Panc1 (cell line): ENCODE data around the gene EDN3. TPM values are rescaled to one million over a fixed set of nuclear protein-coding genes. Genes with fewer than 3 reads are reported as not detected.

ENCODE experiments used
- ATAC-seq: fragments of 200-7000 bp; cut with Tn5 transposase; 2 replicates; pipeline ENCODE4 v1.9.1; 2020; ENCODE audit warnings: mild to moderate bottlenecking, moderate library complexity
- BruUV-seq: library from RNA; stranded (reverse); fragments of 400-500 nt; replicated peaks from 2 replicates; lab custom pipeline; 2021; lab: Mats Ljungman, UMichigan
- CTCF ChIA-PET: fragments of 300-600 bp; sonication (Branson Sonifier 250); formaldehyde crosslinking; loops from one replicate; lab custom pipeline; 2022; ENCODE audit warnings: antibody characterized with exemption; lab: Charles Lee
- POLR2A ChIA-PET: fragments of 300-600 bp; sonication (Branson Sonifier 250); formaldehyde crosslinking; loops from one replicate; lab custom pipeline; 2022; ENCODE audit warnings: antibody characterized with exemption; lab: Charles Lee
- DNase-seq: peaks from one replicate; pipeline ENCODE4 v3.0.0-alpha.2; 2010; ENCODE audit warnings: low read depth, low spot score
- H3K27ac ChIP-seq: 2 replicates; pipeline ENCODE4 v1.5.1; 2011; ENCODE audit warnings: mild to moderate bottlenecking, low read length, inconsistent platforms
- H3K27me3 ChIP-seq: fragments of 200-500 bp; sonication (Bioruptor generic); 2 replicates; pipeline ENCODE4 v1.6.0; 2014; ENCODE audit warnings: low read length, inconsistent platforms; ENCODE audit not compliant: control insufficient read depth, insufficient read depth
- H3K36me3 ChIP-seq: fragments of 200-500 bp; sonication (Bioruptor generic); 2 replicates; pipeline ENCODE4 v1.5.1; 2014; ENCODE audit warnings: inconsistent platforms, mild to moderate bottlenecking, low read length, moderate library complexity; ENCODE audit not compliant: control insufficient read depth, insufficient read depth
- H3K4me1 ChIP-seq: 2 replicates; pipeline ENCODE4 v1.5.1; 2011; ENCODE audit warnings: inconsistent platforms, mild to moderate bottlenecking, low read length, moderate library complexity; ENCODE audit not compliant: control insufficient read depth, insufficient read depth
- H3K4me3 ChIP-seq, 2 experiments: 2 replicates each; pipeline ENCODE4 v1.5.1; 2011 to 2012; ENCODE audit warnings: low read depth in 2 of 2, low read length in 2 of 2, mild to moderate bottlenecking in 2 of 2, inconsistent platforms in 1 of 2, moderate library complexity in 1 of 2
- H3K9me3 ChIP-seq: fragments of 200-500 bp; sonication (Bioruptor generic); 2 replicates; pipeline ENCODE4 v1.5.1; 2014; ENCODE audit warnings: low read depth, mild to moderate bottlenecking, inconsistent platforms, low read length, moderate library complexity; ENCODE audit not compliant: control insufficient read depth, insufficient read depth
- CTCF ChIP-seq: fragments of 450-650 bp; IDR thresholded peaks from 2 replicates; pipeline ENCODE4 v1.5.1; 2017; ENCODE audit warnings: mild to moderate bottlenecking
- POLR2AphosphoS5 ChIP-seq: IDR thresholded peaks from 2 replicates; pipeline ENCODE4 v1.6.1; 2012; ENCODE audit warnings: mild to moderate bottlenecking, low read depth, low read length, moderate library complexity
- REST ChIP-seq, 2 experiments: IDR thresholded peaks; 2 replicates each; pipeline ENCODE4 v1.6.1; 2011 to 2012; ENCODE audit warnings: low read depth in 2 of 2, control low read depth in 1 of 2, low read length in 1 of 2, mild to moderate bottlenecking in 1 of 2, moderate library complexity in 1 of 2; ENCODE audit not compliant: insufficient read depth in 1 of 2
- SIN3A ChIP-seq: IDR thresholded peaks from 2 replicates; pipeline ENCODE4 v1.6.1; 2012; ENCODE audit warnings: low read depth, mild to moderate bottlenecking, low read length, moderate library complexity, borderline replicate concordance; ENCODE audit not compliant: insufficient read depth
- TCF7L2 ChIP-seq: IDR thresholded peaks from 2 replicates; pipeline ENCODE4 v1.6.1; 2011; ENCODE audit warnings: mild to moderate bottlenecking, low read depth, low read length, inconsistent platforms
- in situ Hi-C: cut with HindIII; loops from 2 replicates; pipeline ENCODE4 v1.10.0; 2016; ENCODE audit warnings: low sequenced_read_pairs, low pct_unique_long_range_greater_than_20kb
- intact Hi-C: fragments of 100-400 bp; cut with micrococcal nuclease; formaldehyde crosslinking; loops from one replicate; pipeline ENCODE4 v1.10.0; 2022; ENCODE audit not compliant: unreplicated experiment
- total RNA-seq: library from RNA; stranded (reverse); gene quantifications from one replicate; pipeline ENCODE4 v1.2.1, GENCODE V29; 2021; ENCODE audit not compliant: unreplicated experiment

Gene EDN3
- total RNA-seq, 1 experiment from 2014 or later = not detected

- ChIA-PET POLR2A (no interaction called here), CTCF (no interaction called here)
- no peak overlapping the region for H3K27ac ChIP-seq
- in situ Hi-C loops (no loop called here), intact Hi-C loops (no loop called here)
- H3K27me3 ChIP-seq = no peaks in the 10 kb centered on the region
- no peak for ATAC-seq
- no peaks in the 10 kb centered on the region for H3K9me3 ChIP-seq
- DNase-seq = no peak
- H3K4me1 ChIP-seq = peaks cover 3% of the 10 kb centered on the region; the same call in 1 of the 2 replicates
- BruUV-seq = no TSS peak
- TF ChIP-seq SIN3A (no peak), CTCF (no peak), TCF7L2 (no peak), POLR2AphosphoS5 (no peak), REST (IDR thresholded peaks at IDR 0.05; ENCODE audit: insufficient read depth in 1 of 2, low read depth in 2 of 2, low read length in 1 of 2) (no peak)
- H3K4me3 ChIP-seq = no peak overlapping the region
- no peaks in the 10 kb centered on the region for H3K36me3 ChIP-seq
Measured at GRCh38 chr20:59352990-59353389, 52.6 kb downstream of the EDN3 start.

GRCh38 chr20:59354460-59354859 lies 54.0 kb downstream of the EDN3 start:
- H3K27me3 ChIP-seq = no peaks in the 10 kb centered on the region
- ATAC-seq = no peak
- no TSS peak for BruUV-seq

More at GRCh38 chr20:59354460-59354859, 54.0 kb downstream of the EDN3 start:
- intact Hi-C loops (no loop called here), in situ Hi-C loops (no loop called here)
- CTCF ChIA-PET = no interaction called here
- peaks cover 3% of the 10 kb centered on the region; the same call in 1 of the 2 replicates for H3K4me1 ChIP-seq
- H3K9me3 ChIP-seq = no peaks in the 10 kb centered on the region
- POLR2A ChIA-PET = no interaction called here
- no peak for DNase-seq
- TF ChIP-seq POLR2AphosphoS5 (no peak), TCF7L2 (no peak), SIN3A (no peak), REST (IDR thresholded peaks at IDR 0.05; ENCODE audit: insufficient read depth in 1 of 2, low read depth in 2 of 2, low read length in 1 of 2) (no peak), CTCF (no peak)
- no peaks in the 10 kb centered on the region for H3K36me3 ChIP-seq
- no peak overlapping the region for H3K4me3 ChIP-seq
- no peak overlapping the region for H3K27ac ChIP-seq
